CD14-positive monocyte (primary cell): ENCODE measurements around the gene NEDD1. TPM values are rescaled to one million over a fixed set of nuclear protein-coding genes. Genes with fewer than 3 reads are reported as not detected.

Experiments used
- DNase-seq, 3 donors: peaks; one replicate each; pipeline ENCODE4 v3.0.0-alpha.2; 2011 to 2022
- H2AFZ ChIP-seq: 2 replicates; pipeline ENCODE4 v1.6.0; 2012; ENCODE audit warnings: mild to moderate bottlenecking, low read depth, low read length, inconsistent platforms; ENCODE audit not compliant: insufficient read depth, poor library complexity, severe bottlenecking
- H3K27ac ChIP-seq, 2 donors: 1 replicate in 1 of 2; 2 replicates in 1 of 2; pipeline ENCODE4 v1.5.1; 2012 to 2013; ENCODE audit warnings: low read length in 2 of 2, control low read depth in 1 of 2, inconsistent platforms in 1 of 2, low read depth in 1 of 2, mild to moderate bottlenecking in 1 of 2
- H3K27me3 ChIP-seq, 2 donors: one replicate each; pipeline versions ENCODE4 v1.6.0 to v1.6.1; 2011 to 2013; ENCODE audit warnings: low read length in 2 of 2; ENCODE audit not compliant: control insufficient read depth in 2 of 2, insufficient read depth in 2 of 2
- H3K36me3 ChIP-seq, 2 donors: replicated peaks in 1 of 2; 1 replicate in 1 of 2; 2 replicates in 1 of 2; pipeline versions ENCODE4 v1.5.1 to v1.6.1; 2012 to 2013; ENCODE audit warnings: low read length in 2 of 2, control low read depth in 1 of 2, inconsistent platforms in 1 of 2, mild to moderate bottlenecking in 1 of 2; ENCODE audit not compliant: insufficient read depth in 2 of 2, control insufficient read depth in 1 of 2
- H3K4me1 ChIP-seq, 2 donors: 1 replicate in 1 of 2; 2 replicates in 1 of 2; pipeline versions ENCODE4 v1.5.1 to v1.6.1; 2012 to 2013; ENCODE audit warnings: low read length in 2 of 2, control low read depth in 1 of 2, inconsistent platforms in 1 of 2, mild to moderate bottlenecking in 1 of 2, moderate library complexity in 1 of 2; ENCODE audit not compliant: insufficient read depth in 2 of 2, control insufficient read depth in 1 of 2
- H3K4me2 ChIP-seq: replicated peaks from 2 replicates; pipeline ENCODE3; 2012; ENCODE audit warnings: low read length, moderate library complexity, mild to moderate bottlenecking; ENCODE audit not compliant: poor library complexity, severe bottlenecking; ENCODE audit errors: extremely low read depth
- H3K4me3 ChIP-seq, 3 experiments: fragments of 200-600 bp in 1 of 3; sonication (generic) in 1 of 3; replicated peaks in 1 of 3; 1 replicate in 2 of 3; 2 replicates in 1 of 3; pipeline ENCODE4 v1.5.1; 2011 to 2013; ENCODE audit warnings: low read length in 3 of 3, mild to moderate bottlenecking in 3 of 3, control low read depth in 2 of 3, low read depth in 2 of 3, inconsistent platforms in 1 of 3, moderate library complexity in 1 of 3
- H3K79me2 ChIP-seq: 2 replicates; pipeline ENCODE4 v1.6.0; 2012; ENCODE audit warnings: mild to moderate bottlenecking, control low read depth, inconsistent platforms, low read length, moderate library complexity; ENCODE audit not compliant: insufficient read depth
- H3K9ac ChIP-seq: 2 replicates; pipeline ENCODE4 v1.6.0; 2017; ENCODE audit warnings: low read length, mild to moderate bottlenecking; ENCODE audit not compliant: insufficient read depth, poor library complexity, severe bottlenecking
- H3K9me3 ChIP-seq, 2 donors: replicated peaks in 1 of 2; 1 replicate in 1 of 2; 2 replicates in 1 of 2; pipeline versions ENCODE4 v1.5.1 to v1.6.1; 2012 to 2013; ENCODE audit warnings: low read length in 2 of 2, control low read depth in 1 of 2; ENCODE audit not compliant: control insufficient read depth in 1 of 2, insufficient read depth in 1 of 2
- H4K20me1 ChIP-seq: 2 replicates; pipeline ENCODE4 v1.6.0; 2012; ENCODE audit warnings: mild to moderate bottlenecking, low read length, control low read depth, moderate library complexity; ENCODE audit not compliant: insufficient read depth
- H3K27ac Mint-ChIP-seq, 7 donors: one replicate each; pipeline ENCODE4 v1.8.0; 2020; ENCODE audit warnings: mild to moderate bottlenecking in 7 of 7, mixed read lengths in 7 of 7, moderate library complexity in 6 of 7, inconsistent platforms in 2 of 7
- H3K27me3 Mint-ChIP-seq, 3 donors: one replicate each; pipeline ENCODE4 v1.8.0; 2021 to 2022; ENCODE audit warnings: low read depth in 3 of 3, mild to moderate bottlenecking in 3 of 3, mixed read lengths in 3 of 3, moderate library complexity in 3 of 3, inconsistent platforms in 1 of 3
- H3K36me3 Mint-ChIP-seq, 2 donors: one replicate each; pipeline ENCODE4 v1.8.0; 2020; ENCODE audit warnings: mixed read lengths in 2 of 2, inconsistent platforms in 1 of 2, mild to moderate bottlenecking in 1 of 2
- H3K4me1 Mint-ChIP-seq: one replicate; pipeline ENCODE4 v1.8.0; 2020; ENCODE audit warnings: mild to moderate bottlenecking, mixed read lengths
- H3K4me3 Mint-ChIP-seq, 2 donors: one replicate each; pipeline ENCODE4 v1.8.0; 2020; ENCODE audit warnings: mild to moderate bottlenecking in 2 of 2, mixed read lengths in 2 of 2, moderate library complexity in 1 of 2
- H3K9me3 Mint-ChIP-seq, 7 donors: one replicate each; pipeline ENCODE4 v1.8.0; 2020 to 2022; ENCODE audit warnings: mixed read lengths in 7 of 7, mild to moderate bottlenecking in 6 of 7, moderate library complexity in 6 of 7, inconsistent platforms in 2 of 7
- WGBS: methylation state at CpG from one replicate; pipeline ENCODE4 v1.1.5; 2013; ENCODE audit warnings: missing lambda C conversion rate; ENCODE audit not compliant: insufficient coverage; 5-methylcytosine and 5-hydroxymethylcytosine counted together
- intact Hi-C, 2 donors: fragments of 100-400 bp; cut with micrococcal nuclease; formaldehyde crosslinking; loops; one replicate each; pipeline versions ENCODE4 v1.15.0 to v1.15.1; 2023
- polyA plus RNA-seq, 3 donors: library from polyadenylated mRNA; depleted of rRNA in 1 of 3; unstranded in 2 of 3; stranded (reverse) in 1 of 3; fragments of 300-500 nt in 2 of 3; fragments of >200 nt in 1 of 3; fragmentation: Illumina TruSeq in 2 of 3; gene quantifications; 1 replicate in 2 of 3; 2 replicates in 1 of 3; pipeline ENCODE4 v1.2.3, GENCODE V29; 2012 to 2021
- TF ChIP-seq, protein P1 (sequence below): fragments of 200-600 bp; IDR thresholded peaks from one replicate; pipeline ENCODE4 v1.8.0; 2022; ENCODE audit warnings: antibody characterized with exemption, mild to moderate bottlenecking

NEDD1 gene
- polyA plus RNA-seq, 3 donors = 5.5 to 18.6 (median 5.8) TPM

DNA sequence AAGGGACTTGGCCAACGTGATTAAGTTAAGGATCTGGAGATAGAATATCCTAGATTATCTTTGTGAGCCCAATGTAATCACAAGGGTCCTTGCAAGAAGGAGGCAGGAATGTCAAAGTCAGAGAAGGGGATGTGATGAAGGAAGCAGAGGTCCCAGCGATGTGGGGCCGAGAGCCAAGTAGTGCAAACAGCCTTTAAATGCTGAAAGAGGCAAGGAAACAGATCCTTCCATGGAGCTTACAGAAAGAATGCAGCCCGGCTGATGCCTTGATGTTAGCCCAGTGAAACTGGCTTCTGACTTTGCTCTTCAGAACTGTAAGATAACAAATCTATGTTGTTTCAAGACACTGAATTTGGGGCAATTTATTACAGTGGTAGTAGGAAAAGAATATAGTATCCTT is 74.9 kb downstream of the NEDD1 start:
- Histone ChIP-seq H3K36me3 (no peaks in the 10 kb centered on the region), H3K79me2 (no peaks in the 10 kb centered on the region), H3K27ac (no peak overlapping the region), H3K9me3 (no peaks in the 10 kb centered on the region), H3K27me3 (peaks cover 18 to 24% of the 10 kb centered on the region in 2 donors), H2AFZ (no peak overlapping the region), H4K20me1 (no peaks in the 10 kb centered on the region), H3K9ac (no peak overlapping the region), H3K4me3 (no peak overlapping the region), H3K4me2 (no peak overlapping the region), H3K4me1 (peaks cover 4 to 6% of the 10 kb centered on the region in 2 donors)
- no peak overlapping the region for H3K27ac Mint-ChIP-seq
- TF ChIP-seq, protein P1, sequence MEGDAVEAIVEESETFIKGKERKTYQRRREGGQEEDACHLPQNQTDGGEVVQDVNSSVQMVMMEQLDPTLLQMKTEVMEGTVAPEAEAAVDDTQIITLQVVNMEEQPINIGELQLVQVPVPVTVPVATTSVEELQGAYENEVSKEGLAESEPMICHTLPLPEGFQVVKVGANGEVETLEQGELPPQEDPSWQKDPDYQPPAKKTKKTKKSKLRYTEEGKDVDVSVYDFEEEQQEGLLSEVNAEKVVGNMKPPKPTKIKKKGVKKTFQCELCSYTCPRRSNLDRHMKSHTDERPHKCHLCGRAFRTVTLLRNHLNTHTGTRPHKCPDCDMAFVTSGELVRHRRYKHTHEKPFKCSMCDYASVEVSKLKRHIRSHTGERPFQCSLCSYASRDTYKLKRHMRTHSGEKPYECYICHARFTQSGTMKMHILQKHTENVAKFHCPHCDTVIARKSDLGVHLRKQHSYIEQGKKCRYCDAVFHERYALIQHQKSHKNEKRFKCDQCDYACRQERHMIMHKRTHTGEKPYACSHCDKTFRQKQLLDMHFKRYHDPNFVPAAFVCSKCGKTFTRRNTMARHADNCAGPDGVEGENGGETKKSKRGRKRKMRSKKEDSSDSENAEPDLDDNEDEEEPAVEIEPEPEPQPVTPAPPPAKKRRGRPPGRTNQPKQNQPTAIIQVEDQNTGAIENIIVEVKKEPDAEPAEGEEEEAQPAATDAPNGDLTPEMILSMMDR = no peak
- no peak overlapping the region for H3K4me3 Mint-ChIP-seq
- H3K9me3 Mint-ChIP-seq = peaks cover 0 to 7% (median 0%) of the 10 kb centered on the region in 7 donors
- H3K4me1 Mint-ChIP-seq = peaks cover 7% of the 10 kb centered on the region
- no peaks in the 10 kb centered on the region for H3K36me3 Mint-ChIP-seq
- intact Hi-C loops = no loop called here
- no peak for DNase-seq
- peaks cover 14 to 26% (median 24%) of the 10 kb centered on the region in 3 donors for H3K27me3 Mint-ChIP-seq
- 90% methylated on average over 4 of the region's 4 CpGs for WGBS

GRCh38 chr12:96982671-96983070 is 75.6 kb downstream of the NEDD1 start:
- Mint-ChIP-seq H3K9me3 (peaks cover 0 to 7% (median 0%) of the 10 kb centered on the region in 7 donors), H3K27me3 (peaks cover 14 to 29% (median 28%) of the 10 kb centered on the region in 3 donors), H3K4me3 (no peak overlapping the region), H3K27ac (no peak overlapping the region), H3K4me1 (peaks cover 7% of the 10 kb centered on the region), H3K36me3 (no peaks in the 10 kb centered on the region)
- no peaks in the 10 kb centered on the region for H3K79me2 ChIP-seq
- no peak overlapping the region for H3K4me3 ChIP-seq
- no peak overlapping the region for H3K27ac ChIP-seq
- peaks cover 4 to 6% of the 10 kb centered on the region in 2 donors for H3K4me1 ChIP-seq
- H3K4me2 ChIP-seq = no peak overlapping the region
- 96% methylated on average over 3 of the region's 4 CpGs for WGBS
- no peak overlapping the region for H2AFZ ChIP-seq
- intact Hi-C loops = no loop called here
- no peaks in the 10 kb centered on the region for H4K20me1 ChIP-seq
- H3K9me3 ChIP-seq = no peaks in the 10 kb centered on the region
- no peak overlapping the region for H3K9ac ChIP-seq
- no peaks in the 10 kb centered on the region for H3K36me3 ChIP-seq
- TF ChIP-seq, protein P1 = no peak
- H3K27me3 ChIP-seq = peaks cover 20 to 30% of the 10 kb centered on the region in 2 donors
- no peak for DNase-seq
